GM19438 (cell line): ENCODE measurements around the gene ART1.

Experiments used
- ATAC-seq: cut with Tn5 transposase; IDR thresholded peaks from one replicate; pipeline ENCODE4 v1.9.1; 2021; ENCODE audit warnings: low read depth; ENCODE audit not compliant: unreplicated experiment

The ART1 gene

GRCh38 chr11:3710485-3711259 lies 65.7 kb downstream of the ART1 start:
- no peak for ATAC-seq

- ATAC-seq: no peak
These were observed 67.3 kb downstream of the ART1 start for GRCh38 chr11:3712274-3712673.
